Adrenal gland (tissue), 5 donors: ENCODE measurements around the gene RIPOR3.

ENCODE experiments used
- POLR2A ChIP-seq, 2 donors: fragments of 450-650 bp; IDR thresholded peaks; one replicate each; pipeline ENCODE4 v1.6.1; 2017; ENCODE audit warnings: antibody characterized with exemption in 2 of 2, mild to moderate bottlenecking in 2 of 2, moderate library complexity in 1 of 2
- TF ChIP-seq, protein P1 (sequence below), 6 experiments: fragments of 450-650 bp in 4 of 6; fragments of 200-600 bp in 2 of 6; sonication (generic) in 1 of 6; IDR thresholded peaks; 1 replicate in 5 of 6; 2 replicates in 1 of 6; pipeline versions ENCODE4 v1.5.1 to v1.8.0; 2016 to 2021; ENCODE audit warnings: antibody characterized with exemption in 6 of 6, mild to moderate bottlenecking in 2 of 6, moderate library complexity in 1 of 6
- donor health status: DM: no; HTN: no; CAD: no.

DNA sequence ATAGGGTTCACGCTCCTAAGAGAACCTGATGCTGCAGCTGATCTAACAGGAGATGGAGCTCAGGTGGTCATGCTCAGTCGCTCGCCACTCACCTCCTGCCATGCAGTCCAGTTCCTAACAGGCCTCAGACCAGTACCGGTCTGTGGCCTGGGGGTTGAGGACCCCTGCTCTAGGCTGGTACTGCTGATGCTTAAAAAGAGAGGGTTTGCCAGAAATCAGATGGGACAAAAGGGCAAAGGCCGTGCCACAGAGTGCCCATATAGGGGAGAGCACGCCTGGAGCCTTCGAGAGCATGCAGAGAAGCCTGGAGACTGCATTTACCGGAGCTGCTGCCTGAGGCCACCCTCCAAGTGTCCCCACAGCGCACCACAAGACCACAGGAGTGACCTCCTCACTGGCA lies 105.7 kb downstream of the RIPOR3 start:
- TF ChIP-seq, protein P1, sequence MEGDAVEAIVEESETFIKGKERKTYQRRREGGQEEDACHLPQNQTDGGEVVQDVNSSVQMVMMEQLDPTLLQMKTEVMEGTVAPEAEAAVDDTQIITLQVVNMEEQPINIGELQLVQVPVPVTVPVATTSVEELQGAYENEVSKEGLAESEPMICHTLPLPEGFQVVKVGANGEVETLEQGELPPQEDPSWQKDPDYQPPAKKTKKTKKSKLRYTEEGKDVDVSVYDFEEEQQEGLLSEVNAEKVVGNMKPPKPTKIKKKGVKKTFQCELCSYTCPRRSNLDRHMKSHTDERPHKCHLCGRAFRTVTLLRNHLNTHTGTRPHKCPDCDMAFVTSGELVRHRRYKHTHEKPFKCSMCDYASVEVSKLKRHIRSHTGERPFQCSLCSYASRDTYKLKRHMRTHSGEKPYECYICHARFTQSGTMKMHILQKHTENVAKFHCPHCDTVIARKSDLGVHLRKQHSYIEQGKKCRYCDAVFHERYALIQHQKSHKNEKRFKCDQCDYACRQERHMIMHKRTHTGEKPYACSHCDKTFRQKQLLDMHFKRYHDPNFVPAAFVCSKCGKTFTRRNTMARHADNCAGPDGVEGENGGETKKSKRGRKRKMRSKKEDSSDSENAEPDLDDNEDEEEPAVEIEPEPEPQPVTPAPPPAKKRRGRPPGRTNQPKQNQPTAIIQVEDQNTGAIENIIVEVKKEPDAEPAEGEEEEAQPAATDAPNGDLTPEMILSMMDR (IDR thresholded peaks at IDR 0.05): no peak
- no peak for TF ChIP-seq POLR2A (IDR thresholded peaks at IDR 0.05)
